MM.1S (cell line): ENCODE data around the gene LRIG2.

Source experiments
- DNase-seq: peaks from one replicate; pipeline ENCODE4 v3.0.0-alpha.2; 2015
- H2AFZ ChIP-seq: fragments of 300-600 bp; sonication (generic); 2 replicates; pipeline ENCODE4 v1.6.0; 2016; ENCODE audit warnings: antibody characterized with exemption, low read length
- H3F3A ChIP-seq: fragments of 300-600 bp; sonication (generic); 2 replicates; pipeline ENCODE4 v1.6.1; 2016; ENCODE audit warnings: mild to moderate bottlenecking, antibody characterized with exemption, low read length, moderate library complexity, mixed read lengths; ENCODE audit not compliant: insufficient read depth
- H3K27ac ChIP-seq: fragments of 300-600 bp; sonication (generic); 2 replicates; pipeline ENCODE4 v1.5.1; 2016; ENCODE audit warnings: mild to moderate bottlenecking, low read length
- H3K27me3 ChIP-seq: fragments of 300-600 bp; sonication (generic); replicated peaks from 2 replicates; pipeline ENCODE4 v1.6.0; 2016; ENCODE audit warnings: low read length; ENCODE audit not compliant: insufficient read depth
- H3K36me3 ChIP-seq: fragments of 300-600 bp; sonication (generic); replicated peaks from 2 replicates; pipeline ENCODE4 v1.6.1; 2016; ENCODE audit warnings: mild to moderate bottlenecking, low read length, mixed read lengths; ENCODE audit not compliant: insufficient read depth
- H3K4me1 ChIP-seq: fragments of 300-600 bp; sonication (generic); 2 replicates; pipeline ENCODE4 v1.6.1; 2016; ENCODE audit warnings: low read length, mixed read lengths
- H3K4me2 ChIP-seq: fragments of 300-600 bp; sonication (generic); 2 replicates; pipeline ENCODE4 v1.6.0; 2016; ENCODE audit warnings: low read depth, low read length
- H3K4me3 ChIP-seq: fragments of 300-600 bp; sonication (generic); 2 replicates; pipeline ENCODE4 v1.5.1; 2016; ENCODE audit warnings: low read length, mixed read lengths
- H3K79me2 ChIP-seq: fragments of 300-600 bp; sonication (generic); 2 replicates; pipeline ENCODE4 v1.6.1; 2016; ENCODE audit warnings: mixed run types, low read length, mixed read lengths
- H3K9ac ChIP-seq: fragments of 300-600 bp; sonication (generic); 2 replicates; pipeline ENCODE4 v1.6.1; 2016; ENCODE audit warnings: low read length, mixed read lengths
- H3K9me2 ChIP-seq: fragments of 300-600 bp; sonication (generic); replicated peaks from 2 replicates; pipeline ENCODE4 v1.6.1; 2016; ENCODE audit warnings: mild to moderate bottlenecking, low read length, mixed read lengths; ENCODE audit not compliant: insufficient read depth
- H3K9me3 ChIP-seq: fragments of 300-600 bp; sonication (generic); replicated peaks from 2 replicates; pipeline ENCODE4 v1.6.1; 2016; ENCODE audit warnings: mild to moderate bottlenecking, low read length, mixed read lengths; ENCODE audit not compliant: insufficient read depth
- H4K20me1 ChIP-seq: fragments of 300-600 bp; sonication (generic); 2 replicates; pipeline ENCODE4 v1.6.1; 2016; ENCODE audit warnings: mild to moderate bottlenecking, low read length, moderate library complexity, mixed read lengths; ENCODE audit not compliant: insufficient read depth
- EZH2 ChIP-seq: fragments of 300-600 bp; sonication (generic); optimal IDR thresholded peaks from 2 replicates; pipeline ENCODE3; 2017; ENCODE audit warnings: low read depth, mild to moderate bottlenecking, antibody characterized with exemption, low read length, mixed read lengths
- EZH2phosphoT487 ChIP-seq: fragments of 300-600 bp; sonication (generic); IDR thresholded peaks from 2 replicates; pipeline ENCODE4 v1.6.1; 2018; ENCODE audit warnings: antibody characterized with exemption, low read length
- TF ChIP-seq, protein P1 (sequence below): fragments of 300-600 bp; sonication (generic); IDR thresholded peaks from 2 replicates; pipeline ENCODE4 v1.5.1; 2016; ENCODE audit warnings: antibody characterized with exemption, low read length, mixed read lengths

Gene LRIG2

DNA sequence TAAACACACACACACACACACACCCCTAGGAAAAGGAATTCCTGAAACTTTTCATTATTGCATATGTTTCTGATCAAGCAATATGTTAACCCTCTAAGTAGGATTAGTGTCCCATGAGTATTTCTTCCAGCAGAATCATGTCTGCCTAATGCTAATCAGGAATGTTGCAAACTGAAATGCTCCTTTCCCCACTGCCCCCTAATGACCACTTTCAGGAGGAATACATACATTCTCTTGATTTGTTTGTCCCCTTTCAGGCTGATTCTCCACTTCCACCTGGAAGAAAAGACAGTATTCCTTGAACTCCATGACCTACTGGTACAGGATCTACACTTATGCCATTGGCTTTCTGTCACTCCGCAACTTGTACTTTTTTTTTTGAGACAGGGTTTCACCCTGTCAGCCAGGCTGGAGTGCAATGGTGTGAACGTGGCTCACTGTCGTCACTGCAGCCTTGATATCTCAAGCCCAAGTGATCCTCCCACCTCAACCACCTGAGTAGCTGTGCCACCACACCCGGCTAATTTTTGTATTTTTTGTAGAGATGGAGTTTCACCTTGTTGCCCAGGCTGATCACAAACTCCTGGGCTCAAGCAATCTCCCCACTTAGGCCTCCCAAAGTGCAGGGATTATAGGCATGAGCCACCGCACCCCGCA is 56.7 kb downstream of the LRIG2 start:
- no peaks in the 10 kb centered on the region for H3K9me2 ChIP-seq
- DNase-seq: no peak
- H3K27ac ChIP-seq: no peak overlapping the region
- no peaks in the 10 kb centered on the region for H3K27me3 ChIP-seq
- H4K20me1 ChIP-seq: no peaks in the 10 kb centered on the region
- H3K9me3 ChIP-seq: no peaks in the 10 kb centered on the region
- H3F3A ChIP-seq: no peaks in the 10 kb centered on the region
- no peak overlapping the region for H3K4me3 ChIP-seq
- TF ChIP-seq EZH2phosphoT487 (no peak), EZH2 (no peak)
- TF ChIP-seq, protein P1, sequence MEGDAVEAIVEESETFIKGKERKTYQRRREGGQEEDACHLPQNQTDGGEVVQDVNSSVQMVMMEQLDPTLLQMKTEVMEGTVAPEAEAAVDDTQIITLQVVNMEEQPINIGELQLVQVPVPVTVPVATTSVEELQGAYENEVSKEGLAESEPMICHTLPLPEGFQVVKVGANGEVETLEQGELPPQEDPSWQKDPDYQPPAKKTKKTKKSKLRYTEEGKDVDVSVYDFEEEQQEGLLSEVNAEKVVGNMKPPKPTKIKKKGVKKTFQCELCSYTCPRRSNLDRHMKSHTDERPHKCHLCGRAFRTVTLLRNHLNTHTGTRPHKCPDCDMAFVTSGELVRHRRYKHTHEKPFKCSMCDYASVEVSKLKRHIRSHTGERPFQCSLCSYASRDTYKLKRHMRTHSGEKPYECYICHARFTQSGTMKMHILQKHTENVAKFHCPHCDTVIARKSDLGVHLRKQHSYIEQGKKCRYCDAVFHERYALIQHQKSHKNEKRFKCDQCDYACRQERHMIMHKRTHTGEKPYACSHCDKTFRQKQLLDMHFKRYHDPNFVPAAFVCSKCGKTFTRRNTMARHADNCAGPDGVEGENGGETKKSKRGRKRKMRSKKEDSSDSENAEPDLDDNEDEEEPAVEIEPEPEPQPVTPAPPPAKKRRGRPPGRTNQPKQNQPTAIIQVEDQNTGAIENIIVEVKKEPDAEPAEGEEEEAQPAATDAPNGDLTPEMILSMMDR: no peak
- no peaks in the 10 kb centered on the region for H3K4me1 ChIP-seq
- no peaks in the 10 kb centered on the region for H3K36me3 ChIP-seq
- H3K9ac ChIP-seq: no peak overlapping the region
- H3K79me2 ChIP-seq: no peaks in the 10 kb centered on the region
- no peak overlapping the region for H2AFZ ChIP-seq
- H3K4me2 ChIP-seq: no peak overlapping the region

- no peak overlapping the region for H3K4me3 ChIP-seq
- H3K79me2 ChIP-seq: no peaks in the 10 kb centered on the region
- no peak overlapping the region for H2AFZ ChIP-seq
- no peaks in the 10 kb centered on the region for H3K36me3 ChIP-seq
- H3K4me1 ChIP-seq: no peaks in the 10 kb centered on the region
- no peak overlapping the region for H3K27ac ChIP-seq
- no peaks in the 10 kb centered on the region for H3K9me2 ChIP-seq
- H3K27me3 ChIP-seq: no peaks in the 10 kb centered on the region
- DNase-seq: no peak
- H3K4me2 ChIP-seq: no peak overlapping the region
- no peaks in the 10 kb centered on the region for H3F3A ChIP-seq
- no peak overlapping the region for H3K9ac ChIP-seq
- H4K20me1 ChIP-seq: no peaks in the 10 kb centered on the region
- TF ChIP-seq EZH2phosphoT487: no peak
- TF ChIP-seq, protein P1: no peak
- TF ChIP-seq EZH2: no peak
- H3K9me3 ChIP-seq: no peaks in the 10 kb centered on the region
Measured at GRCh38 chr1:113133038-113133437, 60.0 kb downstream of the LRIG2 start.

- no peak overlapping the region for H2AFZ ChIP-seq
- H3K4me2 ChIP-seq: no peak overlapping the region
- H3K27ac ChIP-seq: no peak overlapping the region
- no peaks in the 10 kb centered on the region for H3K9me3 ChIP-seq
- H4K20me1 ChIP-seq: no peaks in the 10 kb centered on the region
- DNase-seq: no peak
- H3F3A ChIP-seq: no peaks in the 10 kb centered on the region
- no peak overlapping the region for H3K4me3 ChIP-seq
- TF ChIP-seq, protein P1: no peak
- TF ChIP-seq EZH2phosphoT487 (no peak), EZH2 (no peak)
- no peaks in the 10 kb centered on the region for H3K27me3 ChIP-seq
- no peaks in the 10 kb centered on the region for H3K4me1 ChIP-seq
- no peak overlapping the region for H3K9ac ChIP-seq
- no peaks in the 10 kb centered on the region for H3K36me3 ChIP-seq
- H3K79me2 ChIP-seq: no peaks in the 10 kb centered on the region
- H3K9me2 ChIP-seq: no peaks in the 10 kb centered on the region
Measured at GRCh38 chr1:113133759-113134158, 60.8 kb downstream of the LRIG2 start.
